GM19455 (cell line): ENCODE data around the gene PHF10.
A peak's percentile ranks its signal among the peaks of the same experiment; 100 is the strongest.
"Not testable (repeated sequence)": the region's sequence is repeated elsewhere in the genome, so short reads cannot be mapped to it uniquely, and the experiment has no call there.

Experiments
- ATAC-seq: cut with Tn5 transposase; IDR thresholded peaks from one replicate; pipeline ENCODE4 v1.9.1; 2021; ENCODE audit not compliant: unreplicated experiment

Gene PHF10

GRCh38 chr6:169723200-169723909 is 945 bp downstream of the PHF10 start:
- ATAC-seq = peak; percentile 35

GRCh38 chr6:169722362-169723199 is 1.7 kb downstream of the PHF10 start:
- ATAC-seq = peak; percentile 8

GRCh38 chr6:169720207-169720855 is 4.0 kb downstream of the PHF10 start:
- no peak for ATAC-seq

GRCh38 chr6:169719117-169719516 is 5.2 kb downstream of the PHF10 start:
- no peak for ATAC-seq

GRCh38 chr6:169714595-169714994 is 9.7 kb downstream of the PHF10 start:
- no peak for ATAC-seq

GRCh38 chr6:169714178-169714577 is 10.1 kb downstream of the PHF10 start:
- no peak for ATAC-seq

- no peak for ATAC-seq
These were observed 14.3 kb downstream of the PHF10 start for GRCh38 chr6:169710009-169710408.

GRCh38 chr6:169709293-169709692 is 15.0 kb downstream of the PHF10 start:
- no peak for ATAC-seq

- no peak for ATAC-seq
These were observed 16.5 kb downstream of the PHF10 start for GRCh38 chr6:169707772-169708171.

GRCh38 chr6:169702840-169703246 is 21.5 kb downstream of the PHF10 start:
- ATAC-seq = peak; percentile 20

GRCh38 chr6:169701954-169702839 is 22.1 kb downstream of the PHF10 start, which contains the start of the genes C6orf120 and WDR27:
TSS of gene C6orf120 (plus strand) at chr6:169702126. CDS start at chr6:169702460, 334 bp downstream.
TSS of gene WDR27 (minus strand) at chr6:169702029. CDS start at chr6:169689005, 13,024 bp downstream.
- peak; percentile 95 for ATAC-seq

GRCh38 chr6:169701311-169701953 is 22.9 kb downstream of the PHF10 start:
- ATAC-seq = peak; percentile 10

GRCh38 chr6:169700296-169700695 is 24.0 kb downstream of the PHF10 start:
- no peak for ATAC-seq

GRCh38 chr6:169697115-169697514 is 27.2 kb downstream of the PHF10 start:
- ATAC-seq = not testable (repeated sequence)

GRCh38 chr6:169695131-169695530 is 29.2 kb downstream of the PHF10 start:
- no peak for ATAC-seq

GRCh38 chr6:169692516-169692915 is 31.8 kb downstream of the PHF10 start:
- no peak for ATAC-seq

GRCh38 chr6:169691260-169691659 is 33.0 kb downstream of the PHF10 start:
- no peak for ATAC-seq

- no peak for ATAC-seq
These were observed 35.0 kb downstream of the PHF10 start for GRCh38 chr6:169689287-169689686.

- ATAC-seq = no peak
These were observed 38.4 kb downstream of the PHF10 start for GRCh38 chr6:169685860-169686259.

- ATAC-seq = no peak
These were observed 40.2 kb downstream of the PHF10 start for GRCh38 chr6:169684056-169684455.
